WERI-Rb-1 (cell line): ENCODE results near the gene CCDC14.
"Not testable (repeated sequence)": the region's sequence is repeated elsewhere in the genome, so short reads cannot be mapped to it uniquely, and the experiment has no call there.

Source experiments
- DNase-seq: peaks from one replicate; pipeline ENCODE4 v3.0.0-alpha.2; 2020
- H3K27ac ChIP-seq: fragments of 250-450 bp; sonication (Bioruptor Pico); 2 replicates; pipeline ENCODE4 v1.5.1; 2020; ENCODE audit warnings: mild to moderate bottlenecking, moderate library complexity
- H3K27me3 ChIP-seq: fragments of 250-450 bp; sonication (Bioruptor Pico); 2 replicates; pipeline ENCODE4 v1.5.1; 2021; ENCODE audit warnings: mild to moderate bottlenecking, low read depth, moderate library complexity; ENCODE audit not compliant: insufficient read depth, severe bottlenecking
- H3K36me3 ChIP-seq: fragments of 250-450 bp; sonication (Bioruptor Pico); 2 replicates; pipeline ENCODE4 v1.5.1; 2020; ENCODE audit warnings: mild to moderate bottlenecking, moderate library complexity
- H3K4me3 ChIP-seq: 2 replicates; pipeline ENCODE4 v1.5.1; 2011; ENCODE audit warnings: low read depth, mild to moderate bottlenecking, control low read depth, low read length
- H3K9me3 ChIP-seq: fragments of 250-450 bp; sonication (Bioruptor Pico); 2 replicates; pipeline ENCODE4 v1.5.1; 2021; ENCODE audit warnings: mild to moderate bottlenecking, moderate library complexity; ENCODE audit not compliant: severe bottlenecking
- CTCF ChIP-seq: IDR thresholded peaks from 2 replicates; pipeline ENCODE4 v1.5.1; 2011; ENCODE audit warnings: low read depth, mild to moderate bottlenecking, control low read depth, inconsistent platforms, low read length

Gene CCDC14

DNA sequence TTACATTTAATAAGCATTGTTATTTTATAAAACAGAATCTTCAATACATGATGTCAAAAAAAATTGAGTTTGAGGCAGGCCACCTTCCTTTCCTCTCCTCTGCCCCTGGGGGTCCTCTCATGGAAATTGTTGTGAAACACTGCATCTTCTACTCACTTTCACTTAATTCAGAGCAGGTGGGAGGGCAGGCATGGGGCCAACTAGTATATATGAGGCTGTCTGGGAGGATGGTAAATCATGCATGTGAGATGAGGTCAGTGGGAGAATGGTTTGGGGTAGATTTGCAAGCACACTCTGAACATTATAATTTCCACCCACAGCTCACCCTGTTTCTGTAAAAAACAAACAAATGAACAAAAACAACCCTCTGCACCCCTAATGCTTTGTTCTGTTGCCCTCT is 10.4 kb upstream of the CCDC14 start:
- Histone ChIP-seq H3K27ac (no peak overlapping the region), H3K36me3 (no peaks in the 10 kb centered on the region), H3K4me3 (no peak overlapping the region), H3K27me3 (peaks cover 4% of the 10 kb centered on the region), H3K9me3 (no peaks in the 10 kb centered on the region)
- DNase-seq, result no peak
- TF ChIP-seq CTCF, result no peak

- not testable (repeated sequence) for H3K9me3 ChIP-seq, H3K4me3 ChIP-seq, H3K36me3 ChIP-seq, H3K27ac ChIP-seq, H3K27me3 ChIP-seq, DNase-seq
These were observed 6.2 kb upstream of the CCDC14 start for GRCh38 chr3:123967260-123967659.

- H3K9me3 ChIP-seq, H3K27ac ChIP-seq, H3K4me3 ChIP-seq, H3K27me3 ChIP-seq, DNase-seq, H3K36me3 ChIP-seq: not testable (repeated sequence)
These were observed 5.8 kb upstream of the CCDC14 start for GRCh38 chr3:123966799-123967198.

GRCh38 chr3:123964793-123965192 is 3.8 kb upstream of the CCDC14 start:
- H3K9me3 ChIP-seq, H3K27ac ChIP-seq, H3K27me3 ChIP-seq, H3K4me3 ChIP-seq, DNase-seq, H3K36me3 ChIP-seq: not testable (repeated sequence)

- TF ChIP-seq CTCF, result no peak
- H3K27ac ChIP-seq, result peak overlapping the region; percentile 14; the same call in 1 of the 2 replicates
- peaks cover 2% of the 10 kb centered on the region; the same call in 1 of the 2 replicates for H3K36me3 ChIP-seq
These were observed 453 bp upstream of the CCDC14 start for GRCh38 chr3:123961508-123961856.

GRCh38 chr3:123953735-123954134 is 7.3 kb downstream of the CCDC14 start:
- DNase-seq, result no peak
- no peak for TF ChIP-seq CTCF
- no peaks in the 10 kb centered on the region for H3K27me3 ChIP-seq
- H3K27ac ChIP-seq, result no peak overlapping the region
- peaks cover 36% of the 10 kb centered on the region for H3K36me3 ChIP-seq
- H3K9me3 ChIP-seq, result no peaks in the 10 kb centered on the region
- no peak overlapping the region for H3K4me3 ChIP-seq

More at GRCh38 chr3:123961508-123961856, 453 bp upstream of the CCDC14 start:
- no peaks in the 10 kb centered on the region for H3K9me3 ChIP-seq
- DNase-seq, result no peak
- peak overlapping the region; percentile 80 for H3K4me3 ChIP-seq
- H3K27me3 ChIP-seq, result no peaks in the 10 kb centered on the region

DNA sequence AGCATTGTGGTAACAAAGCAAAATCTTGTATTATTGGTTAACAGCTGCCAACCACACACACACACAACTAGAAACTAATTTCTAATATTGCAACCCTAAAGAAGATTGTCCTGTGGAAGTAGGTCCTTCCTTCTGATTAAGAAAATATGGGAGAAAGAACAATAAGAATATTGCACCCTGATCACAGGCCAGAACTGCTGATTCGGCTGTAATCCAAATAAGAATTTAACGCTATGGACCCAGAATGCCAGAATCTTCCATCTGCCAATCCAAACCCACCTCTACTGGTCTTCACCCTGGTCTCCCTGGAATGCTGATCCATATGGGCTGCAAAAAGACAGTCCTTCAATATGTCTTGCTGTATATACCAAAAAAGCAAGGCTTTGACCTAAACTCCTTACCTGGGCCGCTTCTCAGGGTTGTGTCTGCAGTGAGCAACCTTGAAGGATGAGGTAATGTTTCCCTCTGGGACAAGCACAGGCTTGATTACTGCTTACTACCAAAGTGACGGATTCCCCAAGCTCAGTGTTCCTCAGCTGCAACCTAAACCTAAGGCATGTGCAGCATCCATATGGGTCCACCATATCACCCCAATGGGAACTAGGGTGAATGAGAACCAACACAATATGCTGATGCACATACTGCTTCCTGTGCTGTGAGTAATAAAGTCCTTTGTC is 8.0 kb downstream of the CCDC14 start:
- H3K27ac ChIP-seq, result no peak overlapping the region
- no peak for TF ChIP-seq CTCF
- peaks cover 41% of the 10 kb centered on the region for H3K36me3 ChIP-seq
- H3K27me3 ChIP-seq, result no peaks in the 10 kb centered on the region
- no peak overlapping the region for H3K4me3 ChIP-seq
- H3K9me3 ChIP-seq, result no peaks in the 10 kb centered on the region
- no peak for DNase-seq
